ENCODE measurements around the gene NAA60. TPM values are rescaled to one million over a fixed set of nuclear protein-coding genes. Genes with fewer than 3 reads are reported as not detected.
A peak's percentile ranks its signal among the peaks of the same experiment; 100 is the strongest.

NAA60 gene
- total and polyA plus RNA-seq, 2 of the 13 experiments (the other 11 are each of a cell fraction or from before 2014, with no cell fraction given) = 14.7 to 32.0 TPM

GRCh38 chr16:3454631-3455147 lies 11.2 kb downstream of the NAA60 start (continued):
- no peak for TF ChIP-seq SOX13 (IDR thresholded peaks at IDR 0.05)
- TF ChIP-seq SOX13 (CRISPR knock-in tag; conservative IDR thresholded peaks at IDR 0.05 in 1 of 2, IDR thresholded peaks at IDR 0.05 in 1 of 2) = peak in 1 of 2 experiments; percentile 51; a peak in 1 of 4 replicates
- no peak for TF ChIP-seq ZNF607 (CRISPR knock-in tag; IDR thresholded peaks at IDR 0.05; ENCODE audit: borderline replicate concordance)
- TF ChIP-seq SMAD9 (CRISPR knock-in tag; IDR thresholded peaks at IDR 0.05) = no peak
- no peak for TF ChIP-seq ZNF296 (CRISPR knock-in tag; conservative IDR thresholded peaks at IDR 0.05)
- no peak for TF ChIP-seq CHD4 (IDR thresholded peaks at IDR 0.05; ENCODE audit: borderline replicate concordance, low read length)
- peak; percentile 44; the same call in 1 of the 2 replicates for TF ChIP-seq SAP130 (CRISPR knock-in tag; IDR thresholded peaks at IDR 0.05; ENCODE audit: low read depth)
- TF ChIP-seq ZKSCAN8 (CRISPR knock-in tag; IDR thresholded peaks at IDR 0.05; ENCODE audit: borderline replicate concordance) = no peak
- peak; percentile 66 for TF ChIP-seq CEBPG (CRISPR knock-in tag; IDR thresholded peaks at IDR 0.05)
- TF ChIP-seq NCOA1 (CRISPR knock-in tag; IDR thresholded peaks at IDR 0.05) = 0 out of 2 replicates have a peak, but pooled peaks have one; percentile 32
- TF ChIP-seq THAP11 (CRISPR knock-in tag; IDR thresholded peaks at IDR 0.05) = 0 out of 2 replicates have a peak, but pooled peaks have one; percentile 8
- no peak for TF ChIP-seq GABPB1 (CRISPR knock-in tag; IDR thresholded peaks at IDR 0.05)
- no peak for TF ChIP-seq MEIS1 (CRISPR knock-in tag; IDR thresholded peaks at IDR 0.05; ENCODE audit: borderline replicate concordance)
- no peak for TF ChIP-seq ZNF788 (CRISPR knock-in tag; IDR thresholded peaks at IDR 0.05; ENCODE audit: borderline replicate concordance)
- TF ChIP-seq, protein P1, sequence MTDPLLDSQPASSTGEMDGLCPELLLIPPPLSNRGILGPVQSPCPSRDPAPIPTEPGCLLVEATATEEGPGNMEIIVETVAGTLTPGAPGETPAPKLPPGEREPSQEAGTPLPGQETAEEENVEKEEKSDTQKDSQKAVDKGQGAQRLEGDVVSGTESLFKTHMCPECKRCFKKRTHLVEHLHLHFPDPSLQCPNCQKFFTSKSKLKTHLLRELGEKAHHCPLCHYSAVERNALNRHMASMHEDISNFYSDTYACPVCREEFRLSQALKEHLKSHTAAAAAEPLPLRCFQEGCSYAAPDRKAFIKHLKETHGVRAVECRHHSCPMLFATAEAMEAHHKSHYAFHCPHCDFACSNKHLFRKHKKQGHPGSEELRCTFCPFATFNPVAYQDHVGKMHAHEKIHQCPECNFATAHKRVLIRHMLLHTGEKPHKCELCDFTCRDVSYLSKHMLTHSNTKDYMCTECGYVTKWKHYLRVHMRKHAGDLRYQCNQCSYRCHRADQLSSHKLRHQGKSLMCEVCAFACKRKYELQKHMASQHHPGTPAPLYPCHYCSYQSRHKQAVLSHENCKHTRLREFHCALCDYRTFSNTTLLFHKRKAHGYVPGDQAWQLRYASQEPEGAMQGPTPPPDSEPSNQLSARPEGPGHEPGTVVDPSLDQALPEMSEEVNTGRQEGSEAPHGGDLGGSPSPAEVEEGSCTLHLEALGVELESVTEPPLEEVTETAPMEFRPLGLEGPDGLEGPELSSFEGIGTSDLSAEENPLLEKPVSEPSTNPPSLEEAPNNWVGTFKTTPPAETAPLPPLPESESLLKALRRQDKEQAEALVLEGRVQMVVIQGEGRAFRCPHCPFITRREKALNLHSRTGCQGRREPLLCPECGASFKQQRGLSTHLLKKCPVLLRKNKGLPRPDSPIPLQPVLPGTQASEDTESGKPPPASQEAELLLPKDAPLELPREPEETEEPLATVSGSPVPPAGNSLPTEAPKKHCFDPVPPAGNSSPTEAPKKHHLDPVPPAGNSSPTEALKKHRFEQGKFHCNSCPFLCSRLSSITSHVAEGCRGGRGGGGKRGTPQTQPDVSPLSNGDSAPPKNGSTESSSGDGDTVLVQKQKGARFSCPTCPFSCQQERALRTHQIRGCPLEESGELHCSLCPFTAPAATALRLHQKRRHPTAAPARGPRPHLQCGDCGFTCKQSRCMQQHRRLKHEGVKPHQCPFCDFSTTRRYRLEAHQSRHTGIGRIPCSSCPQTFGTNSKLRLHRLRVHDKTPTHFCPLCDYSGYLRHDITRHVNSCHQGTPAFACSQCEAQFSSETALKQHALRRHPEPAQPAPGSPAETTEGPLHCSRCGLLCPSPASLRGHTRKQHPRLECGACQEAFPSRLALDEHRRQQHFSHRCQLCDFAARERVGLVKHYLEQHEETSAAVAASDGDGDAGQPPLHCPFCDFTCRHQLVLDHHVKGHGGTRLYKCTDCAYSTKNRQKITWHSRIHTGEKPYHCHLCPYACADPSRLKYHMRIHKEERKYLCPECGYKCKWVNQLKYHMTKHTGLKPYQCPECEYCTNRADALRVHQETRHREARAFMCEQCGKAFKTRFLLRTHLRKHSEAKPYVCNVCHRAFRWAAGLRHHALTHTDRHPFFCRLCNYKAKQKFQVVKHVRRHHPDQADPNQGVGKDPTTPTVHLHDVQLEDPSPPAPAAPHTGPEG (CRISPR knock-in tag; IDR thresholded peaks at IDR 0.05) = no peak
- TF ChIP-seq, protein P2, sequence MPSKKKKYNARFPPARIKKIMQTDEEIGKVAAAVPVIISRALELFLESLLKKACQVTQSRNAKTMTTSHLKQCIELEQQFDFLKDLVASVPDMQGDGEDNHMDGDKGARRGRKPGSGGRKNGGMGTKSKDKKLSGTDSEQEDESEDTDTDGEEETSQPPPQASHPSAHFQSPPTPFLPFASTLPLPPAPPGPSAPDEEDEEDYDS (CRISPR knock-in tag; IDR thresholded peaks at IDR 0.05) = no peak
- no peak for TF ChIP-seq RORA (CRISPR knock-in tag; IDR thresholded peaks at IDR 0.05)
- TF ChIP-seq ZNF616 (CRISPR knock-in tag; IDR thresholded peaks at IDR 0.05; ENCODE audit: low read depth) = no peak
- TF ChIP-seq PAX8 (CRISPR knock-in tag; IDR thresholded peaks at IDR 0.05; ENCODE audit: borderline replicate concordance) = no peak
- no peak for TF ChIP-seq CHCHD3 (CRISPR knock-in tag; IDR thresholded peaks at IDR 0.05)
